ENCODE measurements around the gene ARID1A.

ARID1A gene

DNA sequence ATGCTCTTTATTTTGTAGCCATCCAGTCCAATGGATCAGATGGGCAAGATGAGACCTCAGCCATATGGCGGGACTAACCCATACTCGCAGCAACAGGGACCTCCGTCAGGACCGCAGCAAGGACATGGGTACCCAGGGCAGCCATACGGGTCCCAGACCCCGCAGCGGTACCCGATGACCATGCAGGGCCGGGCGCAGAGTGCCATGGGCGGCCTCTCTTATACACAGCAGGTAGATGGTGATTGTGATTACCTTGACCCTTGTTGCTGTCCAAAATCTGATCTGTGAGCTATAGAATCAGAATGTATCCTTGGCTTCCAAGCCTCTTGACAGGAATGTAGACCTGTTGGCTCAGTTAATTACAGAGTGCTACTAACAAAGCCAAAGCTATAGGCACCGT, 33.8 kb downstream of the ARID1A start:
- DNase-seq = no peak

DNA sequence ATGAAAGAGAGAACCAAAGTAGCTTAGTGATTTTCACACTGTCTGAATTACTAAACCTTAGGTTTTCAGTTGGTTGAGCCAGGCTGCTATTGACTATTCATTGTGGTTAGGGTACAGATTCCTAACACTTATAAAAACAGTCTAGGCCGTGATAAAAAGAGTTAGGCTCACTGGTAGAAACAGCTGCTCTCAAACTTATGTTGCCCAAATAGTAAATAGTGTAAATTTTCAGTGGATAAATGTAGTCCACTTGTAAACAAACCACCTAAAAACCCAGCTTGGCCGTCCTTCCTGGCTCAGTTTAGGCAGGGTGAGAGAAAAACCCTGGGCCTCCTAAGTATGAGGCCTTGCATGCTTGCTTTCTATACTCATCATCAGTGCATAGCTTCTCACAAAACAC, 34.9 kb downstream of the ARID1A start:
- DNase-seq = no peak

DNA sequence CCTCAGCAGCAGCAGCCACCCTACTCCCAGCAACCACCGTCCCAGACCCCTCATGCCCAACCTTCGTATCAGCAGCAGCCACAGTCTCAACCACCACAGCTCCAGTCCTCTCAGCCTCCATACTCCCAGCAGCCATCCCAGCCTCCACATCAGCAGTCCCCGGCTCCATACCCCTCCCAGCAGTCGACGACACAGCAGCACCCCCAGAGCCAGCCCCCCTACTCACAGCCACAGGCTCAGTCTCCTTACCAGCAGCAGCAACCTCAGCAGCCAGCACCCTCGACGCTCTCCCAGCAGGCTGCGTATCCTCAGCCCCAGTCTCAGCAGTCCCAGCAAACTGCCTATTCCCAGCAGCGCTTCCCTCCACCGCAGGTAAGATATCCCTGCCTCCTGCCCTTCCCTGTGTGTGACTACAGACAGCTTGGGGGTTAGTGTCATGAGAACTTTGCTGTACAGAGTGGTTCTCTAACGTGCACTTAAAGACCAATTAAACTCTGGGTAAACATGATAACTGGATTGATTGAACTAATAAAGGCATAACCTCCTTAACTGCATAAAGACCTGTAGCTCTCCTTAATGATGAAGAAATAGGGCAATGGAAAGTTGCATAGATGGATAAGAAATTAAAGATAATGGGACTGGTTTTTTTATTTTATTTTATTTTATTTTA, 35.6 kb downstream of the ARID1A start:
- DNase-seq = no peak

DNA sequence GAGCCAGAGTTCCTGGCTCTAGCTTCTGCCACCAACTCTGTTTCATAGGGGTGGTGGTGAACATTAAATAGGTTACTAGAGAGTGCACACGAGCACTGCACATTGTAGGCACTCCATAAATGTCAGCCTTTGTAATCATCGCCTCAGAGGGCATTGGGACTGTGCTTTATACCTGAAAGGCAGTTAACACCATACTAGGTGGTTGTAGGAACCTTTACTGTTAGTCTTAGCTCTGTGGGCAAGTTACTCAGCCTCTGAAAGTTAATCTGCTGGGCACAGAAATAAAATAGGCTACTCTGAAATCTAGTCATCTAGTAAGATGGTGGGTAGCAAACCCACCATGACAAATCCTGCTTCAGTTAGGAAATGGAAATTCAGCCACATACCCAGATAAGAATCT, 37.6 kb downstream of the ARID1A start:
- no peak for DNase-seq

DNA sequence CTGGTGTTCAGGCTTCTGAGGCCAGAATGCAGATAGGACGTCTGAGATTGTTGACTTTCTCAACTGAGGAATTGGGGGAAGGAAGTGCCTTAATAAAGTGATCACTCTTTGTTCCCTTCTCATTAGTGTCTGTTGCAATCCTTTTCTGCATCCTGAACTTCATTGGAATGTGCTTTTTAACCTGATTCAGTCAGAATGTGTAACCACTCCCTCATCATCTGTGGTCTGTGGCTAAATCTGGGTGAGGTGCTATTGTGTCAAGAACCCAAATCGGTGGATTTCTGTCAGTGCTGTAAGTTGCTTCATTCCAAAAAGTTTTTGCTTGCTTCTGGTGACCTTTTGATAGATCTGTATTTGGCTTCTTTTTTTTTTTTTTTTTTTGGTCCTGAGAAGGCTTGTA, 38.2 kb downstream of the ARID1A start:
- no peak for DNase-seq

DNA sequence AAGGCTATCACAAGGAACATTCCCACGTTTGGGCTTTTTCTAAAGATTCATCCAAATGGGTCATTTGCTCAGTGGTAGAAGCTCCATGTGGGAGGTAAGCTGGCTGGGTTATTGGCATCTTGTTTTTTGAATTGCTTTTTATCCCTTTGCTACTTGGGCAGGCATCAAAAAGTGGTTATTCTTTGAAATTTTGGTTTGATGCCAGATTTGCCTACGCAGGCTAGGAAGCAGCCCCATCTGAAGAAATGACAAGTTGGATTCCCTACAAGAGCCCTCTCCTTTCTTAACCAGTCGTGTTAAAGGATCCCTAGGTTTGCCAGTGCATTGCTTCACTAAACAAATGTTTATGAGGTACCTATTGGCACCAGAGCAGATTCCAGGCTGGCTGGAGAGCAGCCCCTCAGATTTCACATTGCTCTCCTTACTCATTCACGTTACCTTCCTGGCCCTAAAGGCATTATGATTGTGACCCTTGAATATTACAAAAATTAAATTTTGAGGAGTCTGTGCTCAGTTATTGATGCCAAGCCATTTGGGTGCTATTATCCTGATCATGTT, 38.8 kb downstream of the ARID1A start:
- DNase-seq = no peak

DNA sequence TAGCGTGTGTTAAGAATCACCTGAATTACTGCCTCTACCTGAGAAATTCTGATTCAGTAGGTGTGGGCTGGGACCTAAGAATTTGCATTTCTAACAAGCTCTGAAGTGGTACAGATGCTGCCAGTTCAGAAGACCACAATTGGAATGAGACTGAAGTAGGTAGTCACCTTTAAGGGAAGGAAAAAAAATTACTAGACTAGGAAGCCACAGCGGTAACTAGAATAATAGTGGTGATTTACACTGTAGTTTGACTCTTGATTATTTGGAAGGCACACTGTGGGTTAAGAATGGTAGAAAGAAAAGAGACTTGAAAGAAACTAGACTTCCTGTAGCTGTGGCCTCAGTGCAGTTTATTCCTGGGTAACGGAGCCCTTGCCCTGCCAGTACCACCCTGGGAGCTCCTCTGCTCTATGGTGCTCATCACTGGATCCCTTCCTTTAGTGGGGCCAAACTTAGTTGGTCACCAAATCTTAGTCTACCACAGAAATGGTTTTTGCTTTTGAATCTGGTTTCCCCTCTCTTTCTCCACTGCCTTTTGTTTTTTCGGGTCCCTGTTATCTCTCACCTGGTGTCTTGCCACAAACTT, 43.6 kb downstream of the ARID1A start:
- no peak for DNase-seq

DNA sequence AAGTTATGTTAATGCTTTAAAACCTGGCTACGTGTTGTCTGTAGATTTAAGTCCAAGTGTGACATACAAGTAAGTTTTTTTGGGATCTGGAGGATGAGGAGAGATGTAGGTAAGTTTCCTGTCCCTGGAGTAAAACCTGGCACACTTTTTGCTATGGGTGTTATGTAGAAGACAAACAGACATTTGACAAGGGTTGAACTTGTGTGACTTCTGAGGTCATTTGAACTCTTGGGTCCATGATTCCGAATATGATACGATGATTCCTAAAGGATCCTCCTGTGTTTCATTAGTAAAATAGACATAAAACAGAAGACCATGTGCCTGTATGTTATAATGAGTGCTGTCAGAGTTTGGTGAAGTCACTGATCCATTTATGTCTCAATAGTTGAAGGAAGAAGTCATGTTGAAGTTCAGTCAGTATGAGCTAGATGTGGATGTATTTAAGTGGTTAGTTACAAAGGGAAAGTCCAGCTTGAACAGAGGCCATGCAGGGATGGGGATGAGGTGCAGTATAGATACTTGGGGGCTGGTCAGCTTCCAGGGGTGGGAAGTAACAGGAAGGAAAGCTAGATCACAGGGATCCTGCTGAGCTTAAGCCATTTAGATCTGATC, 44.3 kb downstream of the ARID1A start:
- no peak for DNase-seq

DNA sequence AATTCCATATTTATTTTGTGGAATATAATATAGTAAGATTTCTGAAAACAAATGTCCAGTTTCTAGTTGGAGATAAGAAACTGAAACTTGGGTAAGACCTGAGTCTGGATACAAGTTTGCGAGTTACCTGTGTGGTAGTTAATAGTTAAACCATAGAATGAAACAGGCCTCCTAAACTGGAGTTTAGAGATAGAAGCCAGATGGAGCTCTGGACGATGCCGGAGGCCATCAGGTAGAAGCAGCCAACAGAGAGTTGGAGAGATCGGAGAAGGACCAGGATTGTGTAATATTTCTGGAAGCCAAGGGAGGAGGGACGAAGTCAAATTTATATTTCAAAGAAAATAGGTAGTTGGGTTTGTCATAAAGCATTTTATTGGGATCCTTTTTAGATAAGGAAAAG, 45.1 kb downstream of the ARID1A start:
- no peak for DNase-seq

DNA sequence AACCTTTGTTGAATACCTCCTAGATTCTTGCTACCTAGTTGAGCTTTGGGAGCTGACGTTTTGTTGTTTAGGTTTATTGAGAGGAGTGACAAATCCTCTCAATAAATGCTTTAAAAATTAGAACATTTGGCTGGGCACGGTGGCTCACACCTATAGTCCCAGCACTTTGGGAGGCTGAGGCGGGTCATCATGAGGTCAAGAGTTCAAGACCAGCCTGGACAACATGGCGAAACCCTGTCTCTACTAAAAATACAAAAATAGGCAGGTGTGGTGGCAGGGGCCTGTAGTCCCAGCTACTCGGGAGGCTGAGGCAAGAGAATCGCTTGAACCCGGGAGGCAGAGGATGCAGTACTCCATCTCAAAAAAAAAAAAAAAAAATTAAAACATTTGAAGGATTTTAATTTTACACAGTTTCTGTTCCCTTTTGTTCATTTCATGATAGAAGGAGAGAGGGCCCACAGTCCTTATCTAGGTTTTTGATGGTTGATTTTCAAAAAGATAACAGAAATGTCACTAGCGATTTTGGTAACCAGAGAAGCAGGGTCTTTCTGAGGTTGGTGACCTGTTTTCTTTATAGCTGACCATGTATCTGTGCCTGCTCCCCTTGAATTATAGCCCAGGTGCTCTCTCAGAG, 47.7 kb downstream of the ARID1A start:
- DNase-seq = no peak

DNA sequence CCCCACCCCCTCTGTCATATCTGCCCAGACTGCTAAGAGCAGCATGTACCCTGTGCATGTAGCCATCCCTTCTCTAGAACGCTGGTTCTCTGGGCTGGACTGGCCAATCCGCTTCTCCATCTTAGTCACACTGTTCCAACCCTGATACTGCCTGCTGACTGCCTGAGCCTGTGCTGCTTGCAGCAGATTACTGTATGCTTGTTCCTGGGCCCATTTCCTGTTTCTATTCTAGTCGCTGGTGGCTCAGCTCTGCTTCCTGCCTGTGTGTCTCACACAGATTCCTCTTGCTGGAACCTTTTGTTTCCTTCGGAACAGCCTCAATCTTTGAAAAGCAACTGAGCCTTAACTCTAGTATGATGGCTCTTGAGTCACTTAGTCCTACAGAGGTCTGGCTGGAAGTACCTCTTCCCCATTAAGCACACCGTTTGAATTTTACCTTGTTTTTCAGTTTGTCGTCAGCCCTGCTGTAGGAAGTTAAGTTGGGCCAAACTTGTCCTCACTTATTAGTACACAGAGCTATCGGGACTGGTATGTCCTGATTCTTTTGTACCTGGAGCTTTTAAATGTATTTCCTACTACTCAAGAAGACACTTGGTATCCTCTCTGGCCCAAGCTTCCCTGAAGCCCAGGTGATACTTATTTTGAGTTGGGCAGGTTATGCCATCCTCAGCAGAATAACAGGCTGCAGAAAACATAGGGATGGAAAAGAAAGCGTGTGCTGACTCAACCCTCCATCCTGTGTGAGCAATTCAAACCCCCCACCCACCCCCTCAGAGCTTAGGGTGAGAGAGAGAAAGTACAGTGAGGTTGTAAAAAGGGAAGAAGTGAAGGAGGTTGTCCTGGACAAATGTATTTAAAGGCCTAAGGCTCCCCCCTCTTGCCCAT, 48.5 kb downstream of the ARID1A start:
- DNase-seq = peak; percentile 41 to 76

DNA sequence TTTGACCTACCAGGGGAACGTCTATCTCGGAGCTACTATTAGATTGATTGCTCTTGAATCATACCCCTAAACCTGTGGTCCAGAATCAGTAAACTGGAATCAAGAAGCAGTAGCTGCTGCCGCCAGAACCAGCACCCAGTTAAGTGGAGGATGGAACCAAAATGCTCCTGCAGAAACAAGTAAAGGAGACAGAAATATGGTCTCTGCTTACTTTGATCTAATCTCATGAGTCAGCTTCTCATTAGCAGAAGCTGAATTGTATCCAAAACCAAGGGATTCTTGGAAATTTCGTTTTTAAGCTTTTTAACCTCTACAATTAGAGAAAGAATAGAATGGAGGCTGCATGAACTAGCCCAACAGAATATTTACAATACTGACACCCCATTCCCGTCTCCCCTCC, 49.4 kb downstream of the ARID1A start:
- DNase-seq = no peak

DNA sequence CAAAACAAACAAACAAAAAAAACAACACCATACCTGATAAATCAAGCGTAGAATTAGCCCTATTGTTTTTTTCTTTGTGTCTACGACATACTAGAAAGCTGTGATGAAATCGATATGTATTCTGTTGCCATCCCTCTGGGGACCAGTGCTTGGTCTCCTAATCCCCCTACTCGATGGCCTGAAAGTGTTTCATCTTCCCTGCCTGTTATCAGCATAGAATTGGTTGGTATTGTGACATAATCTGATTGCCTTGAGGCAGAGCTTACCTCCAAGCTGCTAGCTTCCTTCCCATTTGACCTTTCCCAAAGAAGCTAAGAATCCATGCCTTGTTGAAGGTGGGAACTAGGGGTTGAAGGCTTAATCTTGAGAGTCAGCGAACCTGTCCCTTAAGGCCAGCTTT, 51.2 kb downstream of the ARID1A start:
- no peak for DNase-seq

DNA sequence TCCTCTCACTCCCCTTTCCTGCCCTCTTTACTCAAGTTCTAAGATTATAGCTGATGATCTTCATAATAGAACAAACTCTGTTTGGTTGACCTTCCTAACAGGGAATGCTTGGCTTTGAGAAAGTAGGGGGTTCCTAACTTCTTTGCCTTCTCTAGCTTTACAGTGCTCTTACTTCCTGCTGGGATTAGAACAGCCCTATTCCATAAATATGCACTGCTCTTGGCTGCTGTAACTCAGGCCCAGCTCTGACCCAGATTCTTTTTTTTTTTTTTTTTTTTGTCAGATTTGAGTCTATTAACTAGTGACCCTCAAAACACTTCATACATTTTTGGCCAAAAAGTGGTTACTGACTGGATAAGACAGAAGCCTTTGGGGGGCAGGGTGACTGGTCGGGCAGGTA, 52.5 kb downstream of the ARID1A start:
- DNase-seq = no peak

DNA sequence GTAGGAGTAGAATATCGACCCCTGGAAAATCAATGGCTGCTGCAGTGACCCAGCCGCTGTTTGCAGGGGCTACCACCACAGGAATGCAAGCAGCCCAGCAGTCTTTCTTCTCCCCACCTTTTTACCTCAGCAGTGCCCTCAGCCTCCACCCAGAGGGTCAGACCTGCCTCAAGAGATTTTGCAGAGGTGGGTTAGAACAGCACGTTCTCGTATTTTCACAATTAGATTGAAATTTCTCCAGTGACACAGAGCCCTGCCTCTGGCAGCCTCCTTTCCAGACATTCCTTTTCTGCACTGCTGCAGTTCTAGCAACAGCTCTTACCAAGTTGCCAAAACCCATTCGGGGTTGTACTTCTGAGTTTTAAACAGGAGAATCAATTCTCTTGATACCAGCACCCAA, 53.6 kb downstream of the ARID1A start:
- DNase-seq = no peak

DNA sequence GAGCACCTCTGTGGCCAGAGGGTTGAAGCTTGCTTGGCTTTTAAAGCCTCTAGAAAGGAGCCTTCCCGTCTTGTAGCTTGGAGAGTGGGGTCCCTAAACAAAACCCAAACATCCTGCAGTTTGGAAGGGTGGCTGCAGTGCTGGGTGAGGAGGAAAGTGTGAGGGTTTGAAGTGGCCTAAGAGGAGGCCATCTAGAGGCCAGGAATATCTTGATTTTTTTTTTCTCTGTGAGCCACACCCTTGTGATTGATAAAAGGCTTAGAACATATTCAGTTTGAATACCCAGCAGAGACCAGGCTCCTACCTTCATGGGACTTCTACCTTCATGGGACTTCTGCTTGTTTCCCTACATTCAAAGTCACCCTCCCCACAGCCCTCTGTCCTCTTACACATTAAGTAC, 54.6 kb downstream of the ARID1A start:
- DNase-seq = no peak

DNA sequence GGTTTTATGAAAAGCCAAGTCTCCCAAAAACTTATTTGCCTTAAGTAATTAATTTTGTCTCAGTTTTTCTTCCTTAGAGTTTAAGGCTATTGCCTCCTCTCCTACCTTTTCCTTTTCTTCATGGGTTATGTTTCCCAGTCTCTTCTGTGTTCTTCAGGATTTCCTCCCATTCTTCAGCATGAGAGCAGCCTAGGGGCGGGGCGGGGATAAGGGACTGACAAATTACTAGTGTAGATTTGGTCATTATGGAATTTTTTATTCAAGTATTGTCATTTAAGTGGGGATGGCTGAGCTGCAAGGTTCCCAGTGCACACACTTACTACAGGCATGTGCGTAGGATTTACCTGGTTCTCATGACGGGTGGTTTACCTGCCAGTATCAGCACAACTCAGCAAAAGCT, 56.7 kb downstream of the ARID1A start:
- DNase-seq = no peak

DNA sequence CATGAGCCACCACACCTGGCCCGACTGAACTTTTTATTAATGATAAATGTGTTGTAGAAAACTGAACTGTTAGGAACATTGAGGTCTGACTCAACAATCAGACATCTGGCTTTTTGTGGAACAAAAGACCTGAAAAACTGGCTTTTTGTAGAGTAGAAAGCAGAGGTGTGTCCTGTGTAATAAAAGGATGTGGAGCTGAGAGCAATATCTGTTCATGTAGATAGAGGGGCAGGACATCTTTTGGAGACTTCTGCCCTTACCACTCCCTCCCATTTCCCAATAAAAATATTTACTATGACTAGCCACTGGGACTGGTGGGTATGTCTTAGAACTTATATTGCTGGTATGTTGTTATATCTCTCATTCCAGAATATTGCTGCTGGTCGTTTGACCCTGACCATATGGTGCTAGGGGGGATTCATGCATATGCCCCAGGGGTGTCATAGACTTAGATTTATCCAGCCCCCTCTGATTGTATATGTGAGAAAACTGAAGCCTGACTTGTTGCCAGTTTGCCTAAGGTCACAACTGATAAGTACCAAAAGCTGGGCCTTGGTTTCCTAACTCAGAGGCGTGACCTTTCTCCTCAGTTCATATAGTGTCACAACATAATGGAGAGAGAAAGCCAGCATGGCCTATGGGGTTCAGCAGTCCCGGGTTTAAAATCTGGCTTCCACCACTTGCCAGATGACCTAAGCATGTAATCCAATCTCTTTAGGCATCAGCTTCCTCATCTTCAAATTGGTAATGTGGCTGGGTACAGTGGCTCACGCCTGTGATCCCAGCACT, 58.5 kb downstream of the ARID1A start:
- DNase-seq = no peak

DNA sequence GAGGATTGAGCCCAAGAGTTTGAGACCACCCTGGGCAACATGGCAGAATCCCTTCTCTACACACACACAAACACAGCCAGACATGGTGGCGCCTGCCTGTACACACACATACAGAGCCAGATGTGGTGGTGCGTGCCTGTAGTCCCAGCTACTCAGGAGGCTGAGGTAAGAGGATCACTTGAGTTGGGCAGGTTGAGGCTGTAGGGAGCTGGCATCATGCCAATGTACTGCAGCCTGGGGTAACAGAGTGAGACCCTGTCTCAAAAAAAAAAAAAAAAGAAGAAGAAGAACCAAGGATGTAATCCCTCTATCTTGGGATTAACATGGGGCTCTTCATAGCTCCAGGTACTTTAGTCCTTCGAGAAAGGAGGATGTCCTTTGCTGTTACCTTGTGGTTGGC, 62.5 kb downstream of the ARID1A start:
- no peak for DNase-seq

DNA sequence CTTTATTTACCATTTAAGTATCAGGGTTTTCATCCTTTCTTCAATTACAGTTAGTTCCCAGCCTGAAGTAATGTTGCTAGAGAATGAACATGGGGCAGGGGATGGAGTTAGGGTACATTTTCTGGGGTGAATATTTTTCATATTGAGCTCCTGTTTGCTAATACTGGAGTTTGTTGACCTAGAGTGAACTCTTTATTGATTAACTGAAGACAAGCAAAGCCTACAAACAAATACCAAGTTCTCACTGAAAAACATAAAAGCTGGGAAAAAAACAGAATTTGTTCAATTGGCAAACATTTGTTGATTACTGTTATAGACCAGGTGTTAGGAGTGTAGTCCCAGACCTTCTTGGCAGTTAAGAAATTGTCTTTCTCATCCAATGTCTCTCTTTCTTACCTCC, 63.7 kb downstream of the ARID1A start:
- no peak for DNase-seq

DNA sequence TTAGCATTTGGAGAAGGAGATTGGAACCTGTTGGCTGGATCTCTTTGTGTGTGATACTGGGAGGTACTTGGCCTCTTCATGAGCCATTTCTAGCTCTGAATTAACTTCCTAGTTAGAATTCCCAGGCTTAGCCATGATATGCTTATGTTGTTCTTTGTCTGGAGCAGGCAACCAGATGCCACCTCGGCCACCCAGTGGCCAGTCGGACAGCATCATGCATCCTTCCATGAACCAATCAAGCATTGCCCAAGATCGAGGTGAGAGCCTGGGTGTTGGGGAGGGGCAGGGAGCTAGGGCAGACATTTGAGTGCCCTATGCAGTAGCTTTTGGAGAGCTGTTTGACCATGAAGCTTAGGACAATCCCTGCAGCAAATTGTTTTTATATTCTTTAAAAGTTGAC, 65.4 kb downstream of the ARID1A start:
- no peak for DNase-seq

DNA sequence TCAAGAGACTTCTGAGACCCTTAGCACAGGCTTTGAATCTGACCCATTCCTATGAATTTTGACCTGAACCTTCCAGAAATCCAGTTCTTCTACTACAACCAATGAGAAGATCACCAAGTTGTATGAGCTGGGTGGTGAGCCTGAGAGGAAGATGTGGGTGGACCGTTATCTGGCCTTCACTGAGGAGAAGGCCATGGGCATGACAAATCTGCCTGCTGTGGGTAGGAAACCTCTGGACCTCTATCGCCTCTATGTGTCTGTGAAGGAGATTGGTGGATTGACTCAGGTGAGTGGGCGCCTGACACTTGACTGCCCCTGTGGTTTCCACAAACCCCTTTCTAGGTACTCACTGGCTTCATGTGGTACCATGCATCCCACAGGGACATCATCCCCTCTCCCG, 71.9 kb downstream of the ARID1A start:
- no peak for DNase-seq
